SH-SY5Y (cell line): Measurements from ENCODE around the gene NFATC2IP.

Experiments used
- GATA2 ChIP-seq: IDR thresholded peaks from 2 replicates; pipeline ENCODE4 v1.6.1; 2011; ENCODE audit warnings: mild to moderate bottlenecking, low read depth, low read length
- GATA3 ChIP-seq: IDR thresholded peaks from 2 replicates; pipeline ENCODE4 v1.6.1; 2011; ENCODE audit warnings: low read depth, mild to moderate bottlenecking, low read length, moderate library complexity

GRCh38 chr16:28984091-28984490 lies 33.4 kb downstream of the NFATC2IP start:
- TF ChIP-seq GATA2 (no peak), GATA3 (no peak)
